NOMO-1 treated with dmso at 0.1 percent for 144 hours (cell line): ENCODE results near the gene GGA1.
"Not testable (repeated sequence)": the region's sequence is repeated elsewhere in the genome, so short reads cannot be mapped to it uniquely, and the experiment has no call there.

ENCODE experiments used
- DNase-seq: peaks from one replicate; lab custom pipeline; 2025; ENCODE audit not compliant: unreplicated experiment; lab: John Stamatoyannopoulos, UW

The GGA1 gene

GRCh38 chr22:37647928-37648327 lies 39.3 kb downstream of the GGA1 start:
- DNase-seq, result no peak

GRCh38 chr22:37650463-37651136 lies 42.0 kb downstream of the GGA1 start:
- DNase-seq, result no peak

- no peak for DNase-seq
Observed at GRCh38 chr22:37654563-37655251, 46.1 kb downstream of the GGA1 start.

- no peak for DNase-seq
Observed at GRCh38 chr22:37655252-37655563, 46.6 kb downstream of the GGA1 start.

- not testable (repeated sequence) for DNase-seq
Observed at GRCh38 chr22:37656583-37656982, 47.9 kb downstream of the GGA1 start.

- DNase-seq, result no peak
Observed at GRCh38 chr22:37657590-37658132, 49.0 kb downstream of the GGA1 start.

GRCh38 chr22:37658133-37659065 lies 49.8 kb downstream of the GGA1 start, which contains the start of gene PDXP:
Gene PDXP, plus strand, starts transcription at chr22:37658723. Its CDS starts 60 bp downstream, at chr22:37658783.
- peak; percentile 96 for DNase-seq

- no peak for DNase-seq
Observed at GRCh38 chr22:37659066-37659896, 50.6 kb downstream of the GGA1 start.

GRCh38 chr22:37659897-37660708 lies 51.5 kb downstream of the GGA1 start:
- no peak for DNase-seq

GRCh38 chr22:37660709-37661045 lies 52.0 kb downstream of the GGA1 start:
- DNase-seq, result no peak

GRCh38 chr22:37661160-37661924 lies 52.7 kb downstream of the GGA1 start:
- no peak for DNase-seq

GRCh38 chr22:37662039-37662438 lies 53.4 kb downstream of the GGA1 start:
- DNase-seq, result no peak

GRCh38 chr22:37663521-37664140 lies 55.0 kb downstream of the GGA1 start:
- no peak for DNase-seq

- DNase-seq, result no peak
Observed at GRCh38 chr22:37664249-37665101, 55.8 kb downstream of the GGA1 start.

GRCh38 chr22:37665487-37665886 lies 56.9 kb downstream of the GGA1 start:
- no peak for DNase-seq

- DNase-seq, result no peak
Observed at GRCh38 chr22:37669586-37669985, 61.0 kb downstream of the GGA1 start.

- DNase-seq, result no peak
Observed at GRCh38 chr22:37672206-37672919, 63.7 kb downstream of the GGA1 start.
